Mesenchymal stem cell (in vitro differentiated cells and primary cell): ENCODE results near the gene MRPL27.

Experiments used
- DNase-seq: peaks from one replicate; pipeline ENCODE4 v3.0.0-alpha.2; 2013
- H2AFZ ChIP-seq: one replicate; pipeline ENCODE4 v1.6.1; 2013; ENCODE audit warnings: low read depth, mild to moderate bottlenecking, control low read depth, inconsistent platforms, low read length, moderate library complexity
- H2AK5ac ChIP-seq: 2 replicates; pipeline ENCODE4 v1.6.1; 2013; ENCODE audit warnings: low read length, moderate library complexity, mild to moderate bottlenecking, inconsistent platforms; ENCODE audit not compliant: severe bottlenecking
- H2BK120ac ChIP-seq: one replicate; pipeline ENCODE4 v1.6.1; 2013; ENCODE audit warnings: low read depth, mild to moderate bottlenecking, inconsistent platforms, low read length, moderate library complexity
- H2BK12ac ChIP-seq, 2 experiments: one replicate each; pipeline ENCODE4 v1.6.1; 2013; ENCODE audit warnings: inconsistent platforms in 2 of 2, low read length in 2 of 2, mild to moderate bottlenecking in 2 of 2, moderate library complexity in 2 of 2, control low read depth in 1 of 2
- H2BK15ac ChIP-seq: one replicate; pipeline ENCODE4 v1.6.1; 2013; ENCODE audit warnings: mild to moderate bottlenecking, low read depth, inconsistent platforms; ENCODE audit not compliant: poor library complexity, severe bottlenecking
- H2BK5ac ChIP-seq: 2 replicates; pipeline ENCODE4 v1.6.1; 2013; ENCODE audit warnings: low read depth, mild to moderate bottlenecking, low read length, control low read depth, inconsistent platforms; ENCODE audit not compliant: poor library complexity, severe bottlenecking
- H3K14ac ChIP-seq, 2 experiments: one replicate each; pipeline ENCODE4 v1.6.1; 2013; ENCODE audit warnings: inconsistent platforms in 2 of 2, low read length in 2 of 2, control low read depth in 1 of 2, mild to moderate bottlenecking in 1 of 2, moderate library complexity in 1 of 2
- H3K18ac ChIP-seq, 2 experiments: one replicate each; pipeline ENCODE4 v1.6.1; 2013; ENCODE audit warnings: inconsistent platforms in 2 of 2, low read length in 2 of 2, control low read depth in 1 of 2, low read depth in 1 of 2, mild to moderate bottlenecking in 1 of 2
- H3K23ac ChIP-seq, 2 experiments: one replicate each; pipeline ENCODE4 v1.6.1; 2013; ENCODE audit warnings: inconsistent platforms in 2 of 2, low read length in 2 of 2, mild to moderate bottlenecking in 2 of 2, moderate library complexity in 2 of 2, control low read depth in 1 of 2
- H3K27ac ChIP-seq: 2 replicates; pipeline ENCODE4 v1.5.1; 2013; ENCODE audit warnings: mild to moderate bottlenecking, moderate library complexity, low read length, control low read depth, inconsistent platforms; ENCODE audit not compliant: poor library complexity, severe bottlenecking
- H3K27me3 ChIP-seq, 2 experiments: 2 replicates each; pipeline versions ENCODE4 v1.6.1 to v1.7.0; 2013; ENCODE audit warnings: low read length in 2 of 2, mild to moderate bottlenecking in 2 of 2, moderate library complexity in 2 of 2, control low read depth in 1 of 2, inconsistent platforms in 1 of 2; ENCODE audit not compliant: control insufficient read depth in 1 of 2, insufficient read depth in 1 of 2
- H3K36me3 ChIP-seq, 2 experiments: 2 replicates each; pipeline versions ENCODE4 v1.6.1 to v1.7.0; 2013; ENCODE audit warnings: low read length in 2 of 2, control low read depth in 1 of 2, inconsistent platforms in 1 of 2, low read depth in 1 of 2, mild to moderate bottlenecking in 1 of 2; ENCODE audit not compliant: insufficient read depth in 2 of 2, control insufficient read depth in 1 of 2
- H3K4ac ChIP-seq, 2 experiments: one replicate each; pipeline ENCODE4 v1.6.1; 2013; ENCODE audit warnings: inconsistent platforms in 2 of 2, low read length in 2 of 2, mild to moderate bottlenecking in 2 of 2, moderate library complexity in 2 of 2, control low read depth in 1 of 2, low read depth in 1 of 2
- H3K4me1 ChIP-seq: 2 replicates; pipeline ENCODE4 v1.6.1; 2013; ENCODE audit warnings: low read depth, low read length, control low read depth; ENCODE audit not compliant: control insufficient read depth, insufficient read depth
- H3K4me2 ChIP-seq: 2 replicates; pipeline ENCODE4 v1.6.1; 2013; ENCODE audit warnings: low read length, mild to moderate bottlenecking, inconsistent platforms; ENCODE audit not compliant: poor library complexity, severe bottlenecking
- H3K4me3 ChIP-seq, 2 experiments: 2 replicates each; pipeline versions ENCODE4 v1.5.1 to v1.7.0; 2013; ENCODE audit warnings: low read length in 2 of 2, mild to moderate bottlenecking in 2 of 2, control low read depth in 1 of 2, low read depth in 1 of 2; ENCODE audit not compliant: insufficient read depth in 1 of 2
- H3K79me1 ChIP-seq: replicated peaks from 2 replicates; pipeline ENCODE4 v1.6.1; 2013; ENCODE audit warnings: mild to moderate bottlenecking, control low read depth, low read length, inconsistent platforms; ENCODE audit not compliant: poor library complexity, severe bottlenecking
- H3K9ac ChIP-seq: 2 replicates; pipeline ENCODE4 v1.7.0; 2013; ENCODE audit warnings: mild to moderate bottlenecking, low read length, moderate library complexity
- H3K9me3 ChIP-seq: 2 replicates; pipeline ENCODE4 v1.7.0; 2013; ENCODE audit warnings: mild to moderate bottlenecking, low read length; ENCODE audit not compliant: control insufficient read depth
- H4K8ac ChIP-seq: one replicate; pipeline ENCODE4 v1.6.1; 2013; ENCODE audit warnings: inconsistent platforms, mild to moderate bottlenecking, low read length, moderate library complexity
- H4K91ac ChIP-seq: one replicate; pipeline ENCODE4 v1.6.1; 2013; ENCODE audit warnings: mild to moderate bottlenecking, low read length, inconsistent platforms
- WGBS: methylation state at CpG from one replicate; pipeline ENCODE4 v1.1.7; 2013; ENCODE audit warnings: mixed read lengths; 5-methylcytosine and 5-hydroxymethylcytosine counted together

The MRPL27 gene

DNA sequence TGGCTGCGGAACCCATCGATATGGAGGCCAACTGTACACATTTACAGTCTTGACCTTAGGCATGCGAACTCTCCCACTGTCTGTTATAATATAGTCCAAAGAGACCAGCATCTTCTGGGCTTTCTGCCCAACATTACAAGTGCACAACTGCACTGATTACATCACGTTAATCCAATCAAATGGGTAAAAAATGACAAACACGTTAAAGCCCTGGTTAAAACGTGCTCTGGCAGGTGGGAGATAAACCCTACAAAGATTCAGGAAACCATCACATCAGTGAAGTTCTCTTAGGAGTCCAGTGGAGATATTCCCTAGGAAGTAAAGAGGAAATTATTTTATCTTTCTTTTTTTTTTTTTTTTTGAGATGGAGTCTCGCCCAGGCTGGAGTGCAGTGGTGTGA lies 50.7 kb downstream of the MRPL27 start:
- Histone ChIP-seq H3K4me2 (no peak overlapping the region), H3K9ac (no peak overlapping the region), H2BK12ac (no peak overlapping the region), H3K27ac (no peak overlapping the region), H3K23ac (no peak overlapping the region), H3K79me1 (no peaks in the 10 kb centered on the region), H3K36me3 (no peaks in the 10 kb centered on the region), H2BK120ac (no peak overlapping the region), H3K4ac (no peak overlapping the region), H3K4me1 (peaks cover 11% of the 10 kb centered on the region), H3K18ac (no peak overlapping the region), H3K9me3 (no peaks in the 10 kb centered on the region), H4K91ac (no peak overlapping the region), H3K14ac (no peak overlapping the region), H2BK5ac (no peak overlapping the region), H2AFZ (no peak overlapping the region), H2AK5ac (no peak overlapping the region), H3K4me3 (no peak overlapping the region), H2BK15ac (no peak overlapping the region), H3K27me3 (peaks cover 0 to under 1% of the 10 kb centered on the region in 2 experiments), H4K8ac (no peak overlapping the region)
- no peak for DNase-seq
- 91% methylated on average over 6 of the region's 7 CpGs for WGBS

DNA sequence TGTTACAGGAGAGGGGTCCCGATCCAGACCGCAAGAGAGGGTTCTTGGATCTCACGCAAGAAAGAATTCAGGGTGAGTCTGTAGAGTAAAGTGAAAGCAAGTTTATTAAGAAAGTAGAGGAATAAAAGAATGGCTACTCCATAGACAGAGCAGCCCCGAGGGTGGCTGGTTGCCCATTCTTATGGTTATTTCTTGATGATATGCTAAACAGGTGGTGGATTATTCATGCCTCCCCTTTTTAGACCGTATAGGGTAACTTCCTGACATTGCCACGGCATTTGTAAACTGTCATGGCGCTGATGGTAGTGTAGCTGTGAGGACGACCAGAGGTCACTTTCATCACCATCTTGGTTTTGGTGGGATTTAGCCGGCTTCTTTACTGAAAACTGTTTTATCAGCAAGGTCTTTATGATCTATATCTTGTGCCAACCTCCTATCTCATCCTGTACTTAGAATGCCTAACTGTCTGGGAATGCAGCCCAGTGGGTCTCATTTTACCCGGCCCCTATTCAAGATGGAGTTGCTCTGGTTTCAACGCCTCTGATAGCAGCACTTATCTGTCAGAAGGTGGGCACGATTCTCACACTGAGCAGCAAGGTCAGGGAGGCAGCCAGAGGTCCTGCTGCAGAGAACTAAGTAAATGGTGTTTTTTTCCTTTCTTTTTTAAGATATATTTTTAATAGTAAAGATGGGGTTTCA lies 53.5 kb downstream of the MRPL27 start:
- Histone ChIP-seq H3K27ac (no peak overlapping the region), H3K9ac (no peak overlapping the region), H3K4me1 (peaks cover 13% of the 10 kb centered on the region), H4K8ac (no peak overlapping the region), H3K9me3 (no peaks in the 10 kb centered on the region), H4K91ac (no peak overlapping the region), H3K4me3 (no peak overlapping the region), H3K23ac (no peak overlapping the region), H2BK12ac (no peak overlapping the region), H3K4me2 (no peak overlapping the region), H3K4ac (no peak overlapping the region), H2BK120ac (no peak overlapping the region), H2BK15ac (no peak overlapping the region), H3K27me3 (peaks cover 0 to 5% of the 10 kb centered on the region in 2 experiments), H2AFZ (no peak overlapping the region), H3K18ac (no peak overlapping the region), H3K14ac (no peak overlapping the region), H2AK5ac (peak overlapping the region; percentile 68), H2BK5ac (no peak overlapping the region), H3K36me3 (no peaks in the 10 kb centered on the region), H3K79me1 (no peaks in the 10 kb centered on the region)
- WGBS, result 91% methylated on average over 12 of the region's 12 CpGs
- no peak for DNase-seq

DNA sequence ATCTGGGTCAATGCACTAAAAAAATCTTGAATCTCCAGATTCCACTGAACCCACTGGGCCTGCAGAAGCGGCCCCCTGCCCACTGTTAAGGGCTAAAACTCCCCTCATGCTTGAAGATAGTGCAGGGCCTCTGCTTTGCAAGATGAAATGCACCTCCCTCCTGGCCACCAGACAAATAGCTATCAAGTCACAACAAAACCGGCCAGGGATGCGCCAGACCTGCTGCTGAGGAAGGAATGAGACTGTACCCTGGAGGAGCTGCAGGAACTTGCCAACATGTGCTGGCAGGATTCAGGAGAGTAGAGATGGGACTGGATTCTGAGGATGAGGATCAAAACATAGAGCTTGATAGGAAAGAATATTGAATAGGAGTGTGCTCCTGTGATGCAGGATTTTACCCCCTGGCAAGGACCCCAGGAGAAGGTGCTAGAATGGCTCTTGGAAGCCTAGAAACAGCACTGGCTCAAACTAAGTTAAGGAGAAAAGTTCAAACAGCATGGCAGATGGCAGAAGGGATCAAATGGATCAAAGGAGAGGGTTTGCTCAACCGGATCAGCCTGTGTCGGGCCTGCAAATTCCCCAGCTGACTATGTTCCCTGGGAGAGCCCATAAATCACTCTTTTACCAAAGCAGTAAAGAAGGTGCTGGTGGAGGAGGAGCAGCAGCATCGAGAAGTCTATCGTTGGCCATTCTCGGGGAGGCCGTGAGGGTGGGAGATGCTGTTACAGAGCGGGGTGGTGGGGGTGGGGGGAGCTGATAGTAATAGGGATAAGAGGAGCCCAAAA lies 54.3 kb downstream of the MRPL27 start:
- no peak overlapping the region for H4K8ac ChIP-seq
- no peak overlapping the region for H2BK120ac ChIP-seq
- H2BK12ac ChIP-seq, result no peak overlapping the region
- H3K27me3 ChIP-seq, result peaks cover 0 to 12% of the 10 kb centered on the region in 2 experiments
- H3K4ac ChIP-seq, result no peak overlapping the region
- H3K4me3 ChIP-seq, result no peak overlapping the region
- no peak overlapping the region for H3K14ac ChIP-seq
- H3K9ac ChIP-seq, result no peak overlapping the region
- H3K79me1 ChIP-seq, result no peaks in the 10 kb centered on the region
- no peaks in the 10 kb centered on the region for H3K36me3 ChIP-seq
- H3K23ac ChIP-seq, result no peak overlapping the region
- no peak overlapping the region for H3K18ac ChIP-seq
- H2BK15ac ChIP-seq, result no peak overlapping the region
- peak; percentile 30 for DNase-seq
- H3K27ac ChIP-seq, result peak overlapping the region; percentile 16
- no peak overlapping the region for H2BK5ac ChIP-seq
- H3K4me2 ChIP-seq, result no peak overlapping the region
- no peaks in the 10 kb centered on the region for H3K9me3 ChIP-seq
- no peak overlapping the region for H4K91ac ChIP-seq
- H3K4me1 ChIP-seq, result peaks cover 13% of the 10 kb centered on the region
- peak overlapping the region; percentile 14 for H2AK5ac ChIP-seq
- 49% methylated on average over 10 of the region's 10 CpGs for WGBS
- H2AFZ ChIP-seq, result no peak overlapping the region
